ENCODE measurements around the gene APOBEC3A.

The APOBEC3A gene

DNA sequence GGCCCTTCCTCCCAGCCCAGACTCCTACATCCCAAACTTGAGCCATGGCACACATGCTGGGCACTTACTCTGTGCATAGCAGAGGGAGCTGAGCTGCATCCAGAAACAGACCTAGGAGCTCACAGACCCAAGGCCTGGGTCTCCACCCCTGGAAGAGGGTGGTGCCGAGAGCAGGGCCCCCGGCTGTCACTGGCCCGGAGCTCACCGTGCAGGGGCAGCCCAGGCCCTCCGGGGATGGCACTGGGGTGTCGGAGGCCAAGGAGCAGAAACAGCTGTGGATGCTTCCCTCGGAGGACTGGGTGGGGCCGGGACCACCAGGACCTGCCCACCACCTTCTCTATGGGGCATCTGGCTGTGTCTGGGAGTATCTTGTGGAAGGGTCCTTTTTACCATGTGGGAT lies 4.3 kb upstream of the APOBEC3A start:
- TF ChIP-seq, protein P1, sequence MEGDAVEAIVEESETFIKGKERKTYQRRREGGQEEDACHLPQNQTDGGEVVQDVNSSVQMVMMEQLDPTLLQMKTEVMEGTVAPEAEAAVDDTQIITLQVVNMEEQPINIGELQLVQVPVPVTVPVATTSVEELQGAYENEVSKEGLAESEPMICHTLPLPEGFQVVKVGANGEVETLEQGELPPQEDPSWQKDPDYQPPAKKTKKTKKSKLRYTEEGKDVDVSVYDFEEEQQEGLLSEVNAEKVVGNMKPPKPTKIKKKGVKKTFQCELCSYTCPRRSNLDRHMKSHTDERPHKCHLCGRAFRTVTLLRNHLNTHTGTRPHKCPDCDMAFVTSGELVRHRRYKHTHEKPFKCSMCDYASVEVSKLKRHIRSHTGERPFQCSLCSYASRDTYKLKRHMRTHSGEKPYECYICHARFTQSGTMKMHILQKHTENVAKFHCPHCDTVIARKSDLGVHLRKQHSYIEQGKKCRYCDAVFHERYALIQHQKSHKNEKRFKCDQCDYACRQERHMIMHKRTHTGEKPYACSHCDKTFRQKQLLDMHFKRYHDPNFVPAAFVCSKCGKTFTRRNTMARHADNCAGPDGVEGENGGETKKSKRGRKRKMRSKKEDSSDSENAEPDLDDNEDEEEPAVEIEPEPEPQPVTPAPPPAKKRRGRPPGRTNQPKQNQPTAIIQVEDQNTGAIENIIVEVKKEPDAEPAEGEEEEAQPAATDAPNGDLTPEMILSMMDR (IDR thresholded peaks at IDR 0.05; ENCODE audit: control insufficient read depth, extremely low read depth, insufficient read depth), result no peak
- no peak overlapping the region for H3K4me3 ChIP-seq (ENCODE audit: low read depth, low read length)

DNA sequence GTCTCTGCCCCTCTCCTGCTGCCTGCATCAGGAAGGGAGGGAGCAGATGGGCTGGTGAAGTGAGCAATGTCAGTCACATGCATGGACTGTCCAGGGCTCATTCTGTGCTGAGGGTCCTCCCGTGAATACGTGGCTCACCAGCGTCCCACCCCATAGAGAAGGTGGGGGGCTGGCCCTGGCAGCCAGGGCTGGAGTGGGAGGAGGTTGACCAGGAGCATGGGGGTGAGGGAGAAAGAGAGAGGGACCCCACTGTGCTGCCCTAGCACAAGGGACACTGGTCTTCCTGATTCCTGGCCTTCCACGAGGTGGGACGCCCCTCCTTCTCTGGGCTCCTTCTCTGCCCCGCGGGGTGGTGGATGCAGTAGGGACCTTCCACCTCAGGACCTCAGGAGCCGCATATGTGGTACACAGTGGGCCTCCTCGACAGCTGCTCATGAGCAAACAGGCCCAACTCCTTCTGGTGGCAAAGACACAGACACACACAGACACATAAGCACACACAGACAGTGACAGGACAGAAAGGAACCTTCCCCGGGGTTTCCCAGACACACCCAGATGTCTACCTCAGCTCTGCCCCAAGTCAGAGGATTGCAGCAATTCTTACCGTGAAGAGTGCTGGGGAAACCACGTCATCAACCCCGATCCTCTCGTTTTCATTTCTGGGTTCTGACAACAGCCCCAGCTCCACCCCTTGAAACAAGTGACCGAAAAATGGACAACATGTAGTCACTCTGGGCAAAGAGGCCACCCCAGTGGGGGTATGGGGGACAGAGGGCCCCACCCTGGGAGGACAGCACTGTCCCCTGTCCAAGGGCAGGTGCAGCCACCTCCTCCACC lies 3.6 kb upstream of the APOBEC3A start:
- no peak for DNase-seq (ENCODE audit: low read depth)
- TF ChIP-seq, protein P1 (IDR thresholded peaks at IDR 0.05; ENCODE audit: control insufficient read depth, extremely low read depth, insufficient read depth), result no peak
- no peak overlapping the region for H3K4me3 ChIP-seq (ENCODE audit: low read depth, low read length)

More for the DNA sequence above, 4.3 kb upstream of the APOBEC3A start:
- DNase-seq (ENCODE audit: low read depth), result no peak

DNA sequence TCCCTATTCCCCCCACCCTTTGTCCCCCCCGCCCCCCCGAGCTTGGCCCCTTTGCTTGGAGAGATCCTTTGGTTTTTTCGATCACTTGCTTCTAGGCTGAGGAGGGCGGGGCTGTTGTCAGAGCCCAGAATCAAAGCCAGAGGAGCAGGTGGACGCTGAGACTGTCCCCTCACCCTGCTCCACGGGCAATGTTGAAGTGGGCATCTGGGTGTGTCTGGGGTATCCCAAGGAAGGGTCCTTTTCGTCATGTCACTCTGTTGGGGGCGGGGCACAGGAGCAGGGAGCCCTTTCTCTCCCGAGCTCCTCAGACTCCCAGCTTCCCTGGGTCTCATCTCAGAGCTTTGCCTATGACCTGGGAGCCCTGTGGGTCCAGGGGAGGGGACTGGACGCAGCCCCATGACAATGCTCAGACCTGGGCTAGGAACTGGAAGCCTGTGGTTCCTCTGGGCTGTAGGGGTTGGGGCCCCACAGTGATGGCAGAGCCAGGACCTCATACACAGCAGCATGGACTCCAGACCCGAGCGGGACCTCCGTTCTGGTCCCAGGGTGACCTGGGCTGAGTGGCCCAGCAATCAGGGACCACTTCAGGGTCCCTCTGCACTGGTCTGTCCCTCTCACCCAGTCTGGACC lies 2.9 kb upstream of the APOBEC3A start:
- no peak overlapping the region for H3K4me3 ChIP-seq (ENCODE audit: low read depth, low read length)
- DNase-seq (ENCODE audit: low read depth), result no peak
- TF ChIP-seq, protein P1 (IDR thresholded peaks at IDR 0.05; ENCODE audit: control insufficient read depth, extremely low read depth, insufficient read depth), result no peak

DNA sequence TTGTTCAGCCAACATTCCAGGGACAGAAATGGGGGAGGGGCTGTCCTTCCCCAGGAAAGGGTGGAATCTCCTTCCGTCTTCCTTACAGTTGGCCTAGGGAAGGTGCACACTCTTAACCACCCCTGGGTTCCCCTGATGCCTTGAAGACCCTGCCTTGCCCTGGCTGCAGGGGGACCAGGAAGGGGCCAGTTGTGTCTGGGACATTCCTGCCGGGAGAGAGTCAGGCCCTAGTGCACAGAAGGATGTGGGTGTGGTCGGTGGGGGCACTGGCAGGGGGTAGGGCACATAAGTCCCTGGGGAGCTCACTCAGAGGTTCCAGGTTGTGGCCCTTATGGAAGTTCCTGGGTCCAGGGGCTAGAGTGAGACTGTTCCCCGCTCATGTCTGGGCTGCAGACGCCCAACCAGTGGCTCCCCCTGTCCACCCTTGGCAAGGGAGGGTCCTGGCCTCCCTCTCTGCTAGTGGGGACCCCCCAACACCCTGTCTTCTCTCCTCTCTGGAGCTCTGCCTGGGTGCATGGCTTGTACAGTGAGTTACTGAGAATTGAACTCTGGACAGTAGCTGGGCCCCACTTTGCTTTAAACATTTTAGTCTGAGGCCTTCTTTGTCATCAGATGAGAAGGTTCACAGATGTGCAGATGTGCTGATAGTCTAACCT lies 2.0 kb upstream of the APOBEC3A start:
- no peak overlapping the region for H3K4me3 ChIP-seq (ENCODE audit: low read depth, low read length)
- DNase-seq (ENCODE audit: low read depth), result no peak
- TF ChIP-seq, protein P1 (IDR thresholded peaks at IDR 0.05; ENCODE audit: control insufficient read depth, extremely low read depth, insufficient read depth), result no peak

DNA sequence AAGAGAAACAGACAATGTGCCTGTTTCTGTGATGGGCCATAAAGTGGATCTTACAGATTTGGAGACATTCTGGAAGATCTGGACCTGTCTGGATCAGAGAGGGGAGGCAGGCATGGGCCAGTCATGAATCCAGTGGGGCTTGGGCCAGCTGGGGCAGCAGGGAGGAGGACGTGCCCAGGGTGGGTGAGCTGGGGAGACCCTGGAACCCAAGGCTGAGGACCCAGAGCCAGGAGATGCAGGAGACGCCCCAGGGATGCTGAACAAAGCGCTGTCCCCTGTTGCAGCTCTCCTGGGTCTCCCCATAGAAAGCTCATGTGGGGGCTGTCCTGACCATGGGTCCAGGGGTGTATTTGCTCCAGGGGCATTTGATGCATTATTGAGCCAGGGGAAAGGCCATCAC lies 1.5 kb upstream of the APOBEC3A start:
- no peak overlapping the region for H3K4me3 ChIP-seq (ENCODE audit: low read depth, low read length)
- DNase-seq (ENCODE audit: low read depth), result no peak
- TF ChIP-seq, protein P1 (IDR thresholded peaks at IDR 0.05; ENCODE audit: control insufficient read depth, extremely low read depth, insufficient read depth), result no peak

DNA sequence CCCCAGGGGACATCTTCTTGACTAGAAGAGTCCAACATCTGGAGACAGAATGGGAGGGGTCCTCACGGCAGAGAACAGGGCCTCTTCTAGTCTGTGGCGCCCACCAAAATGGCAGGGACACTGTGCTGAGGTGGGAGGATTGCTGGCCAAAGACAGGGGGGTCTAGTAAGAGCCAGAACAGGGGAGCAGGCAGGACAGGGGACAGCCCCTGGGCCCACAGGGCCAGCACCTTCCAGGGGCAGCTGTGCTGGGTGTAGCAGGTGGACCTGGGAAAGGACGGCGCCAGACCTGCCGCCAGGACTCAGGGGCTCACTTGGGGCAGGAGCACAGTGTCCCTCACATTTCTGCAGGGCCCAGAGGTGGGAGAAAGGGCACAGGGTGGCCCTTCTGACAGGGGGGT lies 858 bp upstream of the APOBEC3A start:
- no peak for DNase-seq (ENCODE audit: low read depth)
- H3K4me3 ChIP-seq (ENCODE audit: low read depth, low read length), result no peak overlapping the region
- TF ChIP-seq, protein P1 (IDR thresholded peaks at IDR 0.05; ENCODE audit: control insufficient read depth, extremely low read depth, insufficient read depth), result no peak
